ENCODE data around the gene SHC2.

DNA sequence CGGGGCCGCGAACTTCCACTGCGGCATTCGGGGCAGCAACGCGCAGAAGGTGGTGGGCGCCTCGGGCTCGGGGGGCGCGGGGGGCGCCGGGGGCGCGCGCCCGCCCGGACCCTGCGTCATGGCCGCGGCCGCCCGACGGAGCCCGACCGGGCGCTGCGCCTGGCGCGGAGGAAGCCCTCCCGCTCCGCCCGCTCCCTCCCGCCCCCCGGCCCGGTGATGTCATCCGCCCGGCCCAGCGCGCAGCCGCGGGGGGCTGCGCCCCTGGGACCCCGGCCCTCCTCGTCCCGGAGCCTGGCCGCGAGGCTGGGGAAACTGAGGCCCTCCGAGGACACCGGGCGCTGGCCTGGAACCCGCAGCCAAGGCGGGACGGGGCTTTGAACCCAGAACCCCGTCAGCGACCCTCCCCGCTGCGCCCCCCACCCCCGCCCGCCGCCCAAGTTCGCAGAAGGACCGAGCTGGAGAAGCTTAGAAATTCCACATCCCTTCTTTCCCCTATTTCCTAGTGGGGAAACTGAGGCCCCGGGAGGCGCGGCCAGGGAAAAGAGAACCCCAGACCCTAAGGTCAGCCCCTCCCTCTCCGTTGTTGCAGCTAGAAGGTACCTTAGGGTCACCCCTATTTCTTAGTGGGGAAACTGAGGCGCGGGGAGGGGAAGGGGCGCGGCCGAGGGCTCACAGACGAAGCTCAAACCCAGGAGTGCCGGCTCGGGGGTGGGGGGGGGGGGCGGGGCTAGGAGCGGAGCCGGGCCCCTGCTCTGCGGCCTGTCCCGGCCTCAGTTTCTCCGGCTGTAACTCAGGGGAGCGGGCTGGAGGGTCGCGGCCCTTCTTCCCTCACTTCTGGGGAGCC, at the start of gene SHC2:
- TF ChIP-seq, protein P1, sequence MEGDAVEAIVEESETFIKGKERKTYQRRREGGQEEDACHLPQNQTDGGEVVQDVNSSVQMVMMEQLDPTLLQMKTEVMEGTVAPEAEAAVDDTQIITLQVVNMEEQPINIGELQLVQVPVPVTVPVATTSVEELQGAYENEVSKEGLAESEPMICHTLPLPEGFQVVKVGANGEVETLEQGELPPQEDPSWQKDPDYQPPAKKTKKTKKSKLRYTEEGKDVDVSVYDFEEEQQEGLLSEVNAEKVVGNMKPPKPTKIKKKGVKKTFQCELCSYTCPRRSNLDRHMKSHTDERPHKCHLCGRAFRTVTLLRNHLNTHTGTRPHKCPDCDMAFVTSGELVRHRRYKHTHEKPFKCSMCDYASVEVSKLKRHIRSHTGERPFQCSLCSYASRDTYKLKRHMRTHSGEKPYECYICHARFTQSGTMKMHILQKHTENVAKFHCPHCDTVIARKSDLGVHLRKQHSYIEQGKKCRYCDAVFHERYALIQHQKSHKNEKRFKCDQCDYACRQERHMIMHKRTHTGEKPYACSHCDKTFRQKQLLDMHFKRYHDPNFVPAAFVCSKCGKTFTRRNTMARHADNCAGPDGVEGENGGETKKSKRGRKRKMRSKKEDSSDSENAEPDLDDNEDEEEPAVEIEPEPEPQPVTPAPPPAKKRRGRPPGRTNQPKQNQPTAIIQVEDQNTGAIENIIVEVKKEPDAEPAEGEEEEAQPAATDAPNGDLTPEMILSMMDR (IDR thresholded peaks at IDR 0.05) = no peak
- TF ChIP-seq POLR2A (IDR thresholded peaks at IDR 0.05) = no peak
